B cell (primary cell): Measurements from ENCODE around the gene TNRC6C. TPM values are rescaled to one million over a fixed set of nuclear protein-coding genes. Genes with fewer than 3 reads are reported as not detected.

Experiments used
- ATAC-seq: fragments of 200-7000 bp; cut with Tn5 transposase; one replicate; pipeline ENCODE4 v1.10.0; 2021; ENCODE audit warnings: low read depth, mild to moderate bottlenecking, moderate number of reproducible peaks, moderate library complexity
- CTCF ChIA-PET: fragments of 350-600 bp; sonication (Branson Sonifier 250); formaldehyde crosslinking; loops from one replicate; lab custom pipeline; 2021; ENCODE audit warnings: antibody characterized with exemption, inconsistent platforms; lab: Charles Lee
- POLR2A ChIA-PET: fragments of 350-600 bp; sonication (Branson Sonifier 250); formaldehyde crosslinking; loops from one replicate; lab custom pipeline; 2021; ENCODE audit warnings: antibody characterized with exemption; lab: Charles Lee
- DNase-seq: peaks from one replicate; pipeline ENCODE4 v3.0.0; 2013
- H2AFZ ChIP-seq: 2 replicates; pipeline ENCODE4 v1.6.1; 2012; ENCODE audit warnings: mild to moderate bottlenecking, low read depth, low read length; ENCODE audit not compliant: insufficient read depth, poor library complexity, severe bottlenecking
- H3K27ac ChIP-seq, 2 donors: 1 replicate in 1 of 2; 2 replicates in 1 of 2; pipeline ENCODE4 v1.5.1; 2012 to 2013; ENCODE audit warnings: low read length in 2 of 2, mild to moderate bottlenecking in 2 of 2, moderate library complexity in 1 of 2
- H3K27me3 ChIP-seq, 4 experiments: fragments of 200-600 bp in 1 of 4; sonication (generic) in 1 of 4; replicated peaks in 1 of 4; 1 replicate in 2 of 4; 2 replicates in 2 of 4; pipeline versions ENCODE4 v1.6.1 to v1.7.0; 2013 to 2016; ENCODE audit warnings: low read length in 3 of 4, mild to moderate bottlenecking in 2 of 4, mixed read lengths in 1 of 4, moderate library complexity in 1 of 4; ENCODE audit not compliant: insufficient read depth in 4 of 4, control insufficient read depth in 3 of 4; ENCODE audit errors: control extremely low read depth in 1 of 4
- H3K36me3 ChIP-seq, 2 experiments: replicated peaks in 1 of 2; 1 replicate in 1 of 2; 2 replicates in 1 of 2; pipeline versions ENCODE4 v1.6.1 to v1.7.1; 2013; ENCODE audit warnings: low read length in 1 of 2; ENCODE audit not compliant: insufficient read depth in 2 of 2, control insufficient read depth in 1 of 2; ENCODE audit errors: control extremely low read depth in 1 of 2, extremely low read depth in 1 of 2
- H3K4me1 ChIP-seq, 2 donors: fragments of 200-600 bp in 1 of 2; sonication (generic) in 1 of 2; 1 replicate in 1 of 2; 2 replicates in 1 of 2; pipeline versions ENCODE4 v1.5.1 to v1.6.1; 2013 to 2017; ENCODE audit warnings: low read length in 2 of 2; ENCODE audit not compliant: control insufficient read depth in 2 of 2, insufficient read depth in 2 of 2
- H3K4me2 ChIP-seq: replicated peaks from 2 replicates; pipeline ENCODE3; 2012; ENCODE audit warnings: mild to moderate bottlenecking, low read depth, low read length; ENCODE audit not compliant: poor library complexity, severe bottlenecking
- H3K4me3 ChIP-seq, 5 experiments: fragments of 200-600 bp in 1 of 5; sonication (generic) in 1 of 5; 1 replicate in 3 of 5; 2 replicates in 2 of 5; pipeline versions ENCODE4 v1.5.1 to v1.7.0; 2011 to 2016; ENCODE audit warnings: low read length in 4 of 5, mild to moderate bottlenecking in 4 of 5, low read depth in 2 of 5, control low read depth in 1 of 5, moderate library complexity in 1 of 5; ENCODE audit not compliant: insufficient read depth in 1 of 5; ENCODE audit errors: control extremely low read depth in 1 of 5, extremely low read depth in 1 of 5
- H3K79me2 ChIP-seq: fragments of 200-600 bp; sonication (generic); one replicate; pipeline ENCODE4 v1.6.0; 2016; ENCODE audit warnings: low read length; ENCODE audit not compliant: control insufficient read depth, insufficient read depth
- H3K9ac ChIP-seq: fragments of 200-600 bp; sonication (generic); 2 replicates; pipeline ENCODE4 v1.6.1; 2017; ENCODE audit warnings: mild to moderate bottlenecking, low read length, moderate library complexity
- H3K9me3 ChIP-seq, 3 donors: one replicate each; pipeline versions ENCODE4 v1.6.1 to v1.7.1; 2013; ENCODE audit warnings: low read length in 2 of 3; ENCODE audit not compliant: control insufficient read depth in 2 of 3, insufficient read depth in 1 of 3; ENCODE audit errors: control extremely low read depth in 1 of 3
- H4K20me1 ChIP-seq: 2 replicates; pipeline ENCODE4 v1.6.0; 2012; ENCODE audit warnings: mild to moderate bottlenecking, low read length; ENCODE audit not compliant: insufficient read depth, control insufficient read depth, poor library complexity, severe bottlenecking
- H3K27ac Mint-ChIP-seq: one replicate; pipeline ENCODE4 v1.8.0; 2021; ENCODE audit warnings: mixed read lengths
- H3K27me3 Mint-ChIP-seq: one replicate; pipeline ENCODE4 v1.8.0; 2021; ENCODE audit warnings: mixed read lengths
- H3K4me1 Mint-ChIP-seq: one replicate; pipeline ENCODE4 v1.8.0; 2021; ENCODE audit warnings: mixed read lengths
- H3K4me3 Mint-ChIP-seq: one replicate; pipeline ENCODE4 v1.8.0; 2021; ENCODE audit warnings: mixed read lengths
- H3K9me3 Mint-ChIP-seq: one replicate; pipeline ENCODE4 v1.8.0; 2022; ENCODE audit warnings: mixed read lengths; ENCODE audit not compliant: insufficient read depth
- EZH2 ChIP-seq: IDR thresholded peaks from 2 replicates; pipeline ENCODE4 v1.6.1; 2012; ENCODE audit warnings: borderline replicate concordance, low read depth, mild to moderate bottlenecking, moderate library complexity, low read length; ENCODE audit not compliant: insufficient read depth, poor library complexity, severe bottlenecking
- WGBS: methylation state at CpG from one replicate; pipeline ENCODE4 v1.1.5; 2013; ENCODE audit warnings: missing lambda C conversion rate; ENCODE audit not compliant: insufficient coverage; 5-methylcytosine and 5-hydroxymethylcytosine counted together
- intact Hi-C: fragments of 100-400 bp; cut with micrococcal nuclease; formaldehyde crosslinking; loops from one replicate; pipeline ENCODE4 v1.10.0; 2022
- polyA plus RNA-seq: library from polyadenylated mRNA; depleted of rRNA; stranded (reverse); fragments of >200 nt; gene quantifications from 2 replicates; pipeline ENCODE4 v1.2.3, GENCODE V29; 2012
- total RNA-seq, 2 donors: library from RNA; stranded (reverse); fragments of 120-200 nt in 1 of 2; gene quantifications; 1 replicate in 1 of 2; 2 replicates in 1 of 2; pipeline versions ENCODE4 v1.2.3 to v1.2.4, GENCODE V29; 2013 to 2022
- TF ChIP-seq, protein P1 (sequence below): fragments of 200-600 bp; IDR thresholded peaks from one replicate; pipeline ENCODE4 v1.8.0; 2022; ENCODE audit warnings: antibody characterized with exemption, mild to moderate bottlenecking

Gene TNRC6C
- total and polyA plus RNA-seq, 2 donors (not counting 1 experiment from before 2014, with no cell fraction given) = 3.9 to 63.8 TPM

GRCh38 chr17:78125976-78126894 lies 167.7 kb downstream of the TNRC6C start:
- Histone ChIP-seq H3K27ac (peak overlapping the region; percentile 77 to 92), H3K9ac (peak overlapping the region; percentile 91), H3K4me2 (peak overlapping the region; percentile 100), H3K27me3 (no peaks in the 10 kb centered on the region), H3K36me3 (peaks cover 8 to 64% of the 10 kb centered on the region in 2 experiments), H2AFZ (no peak overlapping the region), H4K20me1 (peaks cover 88% of the 10 kb centered on the region), H3K4me3 (peak overlapping the region in 3 of 5 experiments; percentile 39 to 96 (median 89)), H3K4me1 (peaks cover 78 to 89% of the 10 kb centered on the region in 2 donors), H3K9me3 (no peaks in the 10 kb centered on the region), H3K79me2 (peaks cover 92% of the 10 kb centered on the region)
- Mint-ChIP-seq H3K4me1 (peaks cover 83% of the 10 kb centered on the region), H3K4me3 (peak overlapping the region; percentile 91), H3K9me3 (no peaks in the 10 kb centered on the region), H3K27me3 (no peaks in the 10 kb centered on the region), H3K27ac (peak overlapping the region; percentile 92)
- ChIA-PET CTCF (interaction anchor here (1.3 to 13.9 kb wide), 4 partner anchors 11 to 61 kb away, joined by 5 to 169 read pairs (median 17); partner anchors contain the start of genes AFMID, SYNGR2 and TK1), POLR2A (interaction anchor here (0.6 to 22.6 kb wide), 8 partner anchors 8 to 126 kb away, joined by 3 to 432 read pairs (median 12); partner anchors contain the start of genes C17orf99 and SYNGR2)
- ATAC-seq (no peak), DNase-seq (no peak)
- 59% methylated on average over 19 of the region's 25 CpGs for WGBS
- intact Hi-C loops = loop anchor here (2.0 kb wide), 1 partner anchor 15 kb away; no protein-coding TSS in a partner anchor
- TF ChIP-seq, protein P1, sequence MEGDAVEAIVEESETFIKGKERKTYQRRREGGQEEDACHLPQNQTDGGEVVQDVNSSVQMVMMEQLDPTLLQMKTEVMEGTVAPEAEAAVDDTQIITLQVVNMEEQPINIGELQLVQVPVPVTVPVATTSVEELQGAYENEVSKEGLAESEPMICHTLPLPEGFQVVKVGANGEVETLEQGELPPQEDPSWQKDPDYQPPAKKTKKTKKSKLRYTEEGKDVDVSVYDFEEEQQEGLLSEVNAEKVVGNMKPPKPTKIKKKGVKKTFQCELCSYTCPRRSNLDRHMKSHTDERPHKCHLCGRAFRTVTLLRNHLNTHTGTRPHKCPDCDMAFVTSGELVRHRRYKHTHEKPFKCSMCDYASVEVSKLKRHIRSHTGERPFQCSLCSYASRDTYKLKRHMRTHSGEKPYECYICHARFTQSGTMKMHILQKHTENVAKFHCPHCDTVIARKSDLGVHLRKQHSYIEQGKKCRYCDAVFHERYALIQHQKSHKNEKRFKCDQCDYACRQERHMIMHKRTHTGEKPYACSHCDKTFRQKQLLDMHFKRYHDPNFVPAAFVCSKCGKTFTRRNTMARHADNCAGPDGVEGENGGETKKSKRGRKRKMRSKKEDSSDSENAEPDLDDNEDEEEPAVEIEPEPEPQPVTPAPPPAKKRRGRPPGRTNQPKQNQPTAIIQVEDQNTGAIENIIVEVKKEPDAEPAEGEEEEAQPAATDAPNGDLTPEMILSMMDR = no peak
- TF ChIP-seq EZH2 = no peak
